HG03460 (cell line): ENCODE data around the gene SYP.
A peak's percentile ranks its signal among the peaks of the same experiment; 100 is the strongest.

ENCODE experiments used
- ATAC-seq: cut with Tn5 transposase; IDR thresholded peaks from one replicate; pipeline ENCODE4 v1.9.1; 2021; ENCODE audit not compliant: unreplicated experiment

Gene SYP

DNA sequence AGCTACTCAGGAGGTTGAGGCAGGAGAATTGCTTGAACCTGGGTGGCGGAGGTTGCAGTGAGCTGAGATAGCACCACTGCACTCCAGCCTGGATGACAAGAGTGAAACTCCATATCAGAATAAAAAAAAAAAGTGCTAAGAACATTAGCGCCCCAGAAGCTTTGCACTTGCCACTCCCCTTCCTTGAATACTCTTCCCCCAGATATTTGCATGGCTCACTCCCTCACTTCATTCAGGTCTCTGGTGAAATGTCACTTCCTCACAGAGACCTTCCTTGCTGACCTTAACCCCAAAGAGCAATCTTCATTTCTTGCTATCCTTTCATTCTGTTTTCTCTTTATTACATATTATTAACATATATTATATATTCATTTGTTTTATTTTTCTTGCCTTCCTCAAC is 21.9 kb upstream of the SYP start:
- ATAC-seq: no peak

DNA sequence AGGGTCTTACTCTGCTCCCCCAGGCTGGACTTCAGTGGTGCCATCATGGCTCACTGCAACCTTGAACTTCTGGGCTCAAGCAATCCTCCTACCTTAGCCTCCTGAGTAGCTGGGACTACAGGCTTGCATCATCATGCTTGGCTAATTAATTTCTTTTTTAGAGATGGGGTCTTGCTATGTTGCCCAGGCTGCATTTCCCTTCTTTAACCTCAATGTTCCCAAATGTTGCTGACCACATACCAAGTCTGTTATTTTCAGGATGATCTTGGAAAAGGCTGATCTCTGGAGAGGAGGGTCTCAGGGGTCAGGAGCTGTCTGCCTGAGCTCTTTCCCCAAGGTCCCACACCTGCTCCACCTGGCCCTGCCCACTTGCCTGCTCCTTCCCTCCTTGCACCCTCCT is 20.1 kb upstream of the SYP start:
- ATAC-seq: no peak

DNA sequence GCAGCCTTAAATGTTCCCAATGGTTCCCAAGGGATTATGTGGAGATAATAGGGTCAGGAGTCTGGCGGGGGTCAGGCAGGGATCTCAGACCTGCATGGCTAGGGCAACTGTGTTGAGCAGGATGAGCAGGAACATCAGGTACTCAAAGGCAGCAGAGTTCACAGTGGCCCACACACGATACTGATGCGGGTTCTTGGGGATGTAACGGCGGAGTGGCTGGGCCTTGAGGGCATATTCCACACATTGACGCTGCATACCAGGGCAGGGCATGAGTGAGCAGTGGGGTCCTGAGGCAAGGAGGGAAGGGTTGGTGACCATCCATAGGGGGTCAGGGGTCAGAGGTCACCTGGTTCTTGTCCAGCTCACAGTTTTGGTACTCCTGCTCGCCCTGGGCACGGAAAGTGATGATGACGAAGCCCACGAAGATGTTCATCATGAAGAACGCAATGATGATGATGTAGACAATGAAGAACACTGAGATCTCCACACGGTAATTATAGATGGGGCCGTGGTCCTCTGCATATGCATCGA is 15.1 kb upstream of the SYP start:
- ATAC-seq: no peak

DNA sequence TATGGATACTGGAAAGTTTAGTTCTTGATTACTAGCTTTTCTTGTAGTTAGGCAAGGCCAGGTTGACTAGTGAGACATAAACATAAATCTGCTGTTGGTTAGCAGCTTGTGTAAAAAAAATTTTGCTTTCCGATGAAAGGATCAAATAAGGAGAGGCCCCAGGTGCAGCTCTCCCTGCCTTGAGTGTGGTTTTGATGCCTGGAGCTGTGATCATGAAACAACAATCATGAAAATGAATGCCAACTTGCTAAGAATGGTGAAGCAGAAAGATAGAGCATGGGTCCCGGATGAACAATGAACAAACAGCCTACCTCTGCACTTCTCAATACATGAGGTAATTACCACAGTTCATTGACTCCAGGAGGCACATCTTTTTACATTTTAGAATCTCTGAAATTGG is 14.4 kb upstream of the SYP start:
- ATAC-seq: no peak

DNA sequence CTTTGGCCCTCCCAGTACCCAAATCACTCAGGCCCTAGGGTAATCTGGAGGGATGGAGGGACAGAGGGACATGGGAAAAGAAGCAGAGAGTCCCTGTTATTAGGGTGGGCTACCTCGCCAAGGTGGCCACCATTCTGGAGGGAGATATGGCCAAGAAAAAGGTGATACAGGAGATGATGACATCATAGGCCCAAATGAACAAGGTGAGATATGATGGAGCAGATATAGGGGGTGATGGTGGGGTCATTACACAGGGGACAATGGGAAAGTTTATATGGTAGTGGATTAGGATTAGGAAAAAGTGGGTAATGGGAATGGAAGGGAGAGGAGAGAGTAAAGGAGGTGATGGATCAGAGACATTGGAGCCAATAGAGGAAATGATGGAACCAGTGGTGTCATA is 12.9 kb upstream of the SYP start:
- no peak for ATAC-seq

DNA sequence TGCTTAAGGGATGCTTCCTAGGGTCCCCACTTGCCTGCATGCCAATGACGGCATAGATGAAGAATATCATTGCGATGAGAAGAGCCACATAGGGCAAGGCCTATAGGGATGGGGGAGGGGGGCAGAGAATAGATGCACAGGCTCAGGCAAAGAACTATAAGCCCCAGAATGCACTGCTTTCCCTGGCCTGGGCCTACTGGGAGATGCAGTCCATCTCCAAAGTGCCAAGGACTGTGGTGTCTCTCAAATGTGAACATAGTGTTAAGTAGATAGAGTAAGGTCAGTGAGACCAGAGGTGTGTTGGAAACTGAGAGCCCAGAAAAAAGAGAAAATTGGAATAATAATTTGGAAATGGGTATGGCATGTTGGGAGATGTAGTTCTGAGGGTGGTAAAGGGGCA is 12.2 kb upstream of the SYP start:
- no peak for ATAC-seq

DNA sequence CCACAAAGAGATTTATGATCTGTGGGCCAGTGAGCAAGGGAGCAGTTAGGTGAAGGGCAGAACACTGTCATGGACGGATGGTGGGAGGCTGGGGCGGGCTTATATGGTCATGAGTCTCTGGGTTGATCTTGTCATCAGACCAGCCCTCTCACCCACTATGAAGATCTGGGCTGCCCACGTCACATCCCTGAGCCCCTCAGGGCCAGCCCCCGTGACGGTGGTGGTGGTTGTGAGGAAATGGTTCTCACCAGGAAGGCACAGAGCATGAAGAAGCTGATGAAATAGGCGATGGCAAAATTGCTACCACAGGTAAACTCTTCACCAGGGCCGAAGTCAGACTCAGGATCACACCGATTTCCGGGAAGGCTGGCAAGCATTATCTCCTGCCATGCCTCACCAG is 11.1 kb upstream of the SYP start:
- ATAC-seq: no peak

DNA sequence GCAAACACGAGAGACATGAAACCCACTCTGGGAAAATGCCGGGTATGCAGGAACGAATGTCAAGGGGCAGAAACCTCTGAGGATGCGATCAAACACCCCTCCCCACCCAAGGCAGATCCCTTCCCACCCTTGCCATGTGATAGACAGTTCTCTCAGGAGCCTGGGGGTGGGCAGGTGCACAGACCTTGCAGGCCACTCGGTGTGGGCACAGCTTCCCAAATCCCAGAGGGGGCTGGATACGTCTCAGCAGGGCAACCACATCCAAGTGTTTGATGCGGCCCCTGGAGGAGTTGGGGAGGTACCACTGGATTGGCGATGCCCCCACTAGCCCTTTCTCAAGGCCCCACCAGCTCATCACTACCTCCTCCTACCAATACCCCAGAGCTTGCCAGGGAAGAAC is 10.4 kb upstream of the SYP start:
- no peak for ATAC-seq

DNA sequence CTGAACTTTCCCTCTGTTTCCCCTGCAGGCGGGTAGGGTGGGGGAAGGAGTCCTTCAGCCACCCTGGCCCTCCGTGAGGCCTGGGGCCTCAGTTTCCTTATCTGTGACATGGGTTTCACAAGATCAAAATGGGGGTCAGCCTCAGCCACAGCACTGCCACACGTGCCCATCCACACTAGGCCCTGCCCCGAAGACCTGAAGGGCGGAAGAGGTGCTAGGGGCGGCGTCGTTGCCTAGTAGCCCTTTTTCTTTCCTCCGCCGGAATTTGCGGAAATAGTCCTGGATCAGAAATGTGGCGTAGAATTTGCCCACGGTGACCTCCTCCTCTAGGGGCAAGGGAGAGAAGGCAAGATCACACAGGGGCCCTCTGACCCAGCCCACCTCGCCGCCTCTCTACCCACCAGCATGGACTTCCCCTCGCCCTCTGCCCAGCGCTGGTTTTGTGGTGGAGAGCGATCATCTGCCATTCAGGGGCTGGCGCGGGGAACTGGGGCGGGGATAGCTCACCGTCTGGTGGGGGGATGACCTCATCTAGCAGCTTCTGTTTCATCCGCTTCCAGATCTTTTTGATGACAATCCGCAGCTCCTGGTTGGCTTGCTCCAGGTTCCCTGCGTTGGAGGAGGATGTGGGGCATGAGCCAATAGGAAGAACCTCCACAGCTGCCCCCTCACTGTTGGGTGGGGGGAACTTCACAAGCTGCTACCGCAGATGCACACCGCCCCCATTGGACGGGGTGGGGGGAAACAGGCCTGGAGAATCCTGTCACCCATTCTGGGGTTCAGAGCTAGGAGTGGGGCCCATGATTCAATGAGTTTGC is 9.7 kb upstream of the SYP start:
- no peak for ATAC-seq

DNA sequence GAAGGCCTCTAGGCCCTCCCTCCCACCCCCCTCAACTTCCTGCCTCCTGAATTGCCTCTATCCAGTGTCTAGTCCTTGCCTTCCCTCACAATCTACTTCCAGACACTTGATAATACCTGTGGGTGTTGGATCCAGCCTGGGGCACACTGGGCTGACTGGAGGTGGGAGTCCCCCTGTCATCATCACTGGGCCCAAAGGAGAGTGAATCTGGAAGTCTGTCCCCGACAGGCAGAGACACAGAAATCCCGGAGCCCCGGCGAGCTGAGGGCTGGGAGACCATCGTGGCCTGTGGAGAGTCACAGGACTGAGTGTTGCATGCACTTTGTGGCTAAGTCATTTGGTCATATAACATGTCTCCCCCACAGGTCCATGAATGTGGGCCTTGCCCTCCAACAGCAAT is 8.4 kb upstream of the SYP start:
- ATAC-seq: no peak

DNA sequence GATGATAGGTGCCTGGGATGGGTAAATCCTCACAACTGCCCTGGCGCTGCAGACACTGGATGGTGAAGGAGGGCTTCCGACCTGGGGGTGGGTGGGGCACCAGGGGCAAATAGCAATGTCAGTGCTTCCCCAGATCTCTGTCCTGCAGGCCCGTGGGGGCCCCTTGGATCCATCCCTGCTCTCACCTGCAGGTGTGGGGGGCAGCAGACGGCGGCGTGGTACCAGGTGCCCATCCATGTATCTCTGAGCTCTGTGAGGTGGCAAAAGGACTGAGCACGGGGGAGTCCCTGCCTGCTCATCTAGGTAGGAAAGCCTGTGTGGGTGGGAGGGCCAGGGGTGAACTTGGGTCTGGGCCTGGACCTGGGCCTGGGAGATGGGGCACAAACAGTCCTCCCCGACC is 6.5 kb upstream of the SYP start:
- no peak for ATAC-seq

DNA sequence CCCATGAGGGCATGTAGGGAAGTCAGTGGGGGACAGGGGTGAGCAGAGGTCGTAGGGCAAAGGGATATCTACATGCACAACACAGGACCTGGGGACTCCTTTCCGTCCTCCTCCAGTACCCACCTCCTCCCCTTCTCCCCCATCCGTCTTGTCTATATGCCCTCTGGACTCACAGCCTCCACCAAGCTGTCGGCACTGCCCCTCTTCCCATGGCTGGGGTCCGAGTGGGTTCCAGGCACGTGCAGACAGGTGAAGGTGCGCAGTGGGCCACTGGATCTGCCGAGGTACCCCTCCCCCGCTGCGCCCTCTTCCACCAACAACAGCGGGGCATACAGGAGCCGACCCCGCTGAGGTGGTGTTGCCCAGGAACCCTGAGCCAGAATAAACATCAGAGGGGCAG is 5.5 kb upstream of the SYP start:
- no peak for ATAC-seq

DNA sequence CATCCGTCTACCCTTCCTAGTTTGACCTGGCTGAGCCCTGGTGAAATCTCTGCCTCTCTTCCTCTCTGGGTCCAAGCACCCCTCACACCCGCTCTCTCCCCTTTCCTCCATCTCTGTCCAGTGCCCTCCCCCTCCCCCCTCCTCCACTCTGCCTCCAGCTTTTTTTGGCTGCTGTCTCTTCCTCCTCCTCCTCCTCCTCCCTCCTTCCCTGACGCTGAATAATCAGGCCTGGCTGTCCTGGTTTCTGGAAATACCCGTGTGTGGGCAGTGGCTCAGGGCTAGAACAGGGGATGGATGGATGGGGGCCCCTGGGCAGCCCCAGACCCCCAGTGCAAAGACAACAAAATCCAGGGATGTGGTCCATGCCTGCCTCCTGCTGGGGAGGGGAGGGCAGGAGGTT is 4.7 kb upstream of the SYP start:
- no peak for ATAC-seq

DNA sequence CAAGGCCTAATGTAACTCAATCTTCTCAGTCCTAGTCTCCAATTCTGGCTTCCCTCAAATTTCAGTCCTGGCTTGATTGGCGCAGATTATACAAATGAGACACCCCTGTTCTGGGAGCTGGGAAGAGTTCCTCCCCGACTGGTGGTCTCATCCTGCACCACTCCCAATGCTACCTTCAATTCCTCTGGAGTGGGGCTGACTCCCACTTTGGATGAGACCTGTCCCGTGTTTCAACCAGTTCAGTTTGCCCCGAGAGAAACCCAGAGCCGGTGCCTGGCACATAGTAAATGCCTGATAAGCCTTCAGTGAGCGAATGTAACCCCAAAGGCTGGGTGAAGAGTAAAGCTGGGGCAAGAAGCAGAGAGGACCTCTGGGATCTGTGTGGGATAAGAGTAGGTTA is 4.0 kb upstream of the SYP start:
- no peak for ATAC-seq

DNA sequence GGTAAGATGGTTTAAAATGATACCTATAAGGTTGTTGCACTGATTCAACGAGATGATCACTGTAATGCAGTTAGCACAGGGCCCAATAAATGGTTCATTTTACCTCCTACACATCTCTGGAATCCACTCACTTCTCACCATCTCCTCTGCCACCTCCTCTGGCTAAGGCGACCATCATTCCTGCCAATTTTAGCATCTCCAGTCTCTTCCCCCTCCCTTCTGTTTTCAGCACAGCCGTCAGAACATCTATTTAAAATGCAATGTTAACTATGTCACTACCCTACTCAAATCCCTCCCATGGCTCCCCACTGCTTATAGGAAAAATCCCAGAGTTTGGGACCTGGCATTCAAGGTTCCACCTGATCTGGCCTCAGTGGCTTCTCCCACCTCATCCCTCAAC is 3.5 kb upstream of the SYP start:
- ATAC-seq: no peak

DNA sequence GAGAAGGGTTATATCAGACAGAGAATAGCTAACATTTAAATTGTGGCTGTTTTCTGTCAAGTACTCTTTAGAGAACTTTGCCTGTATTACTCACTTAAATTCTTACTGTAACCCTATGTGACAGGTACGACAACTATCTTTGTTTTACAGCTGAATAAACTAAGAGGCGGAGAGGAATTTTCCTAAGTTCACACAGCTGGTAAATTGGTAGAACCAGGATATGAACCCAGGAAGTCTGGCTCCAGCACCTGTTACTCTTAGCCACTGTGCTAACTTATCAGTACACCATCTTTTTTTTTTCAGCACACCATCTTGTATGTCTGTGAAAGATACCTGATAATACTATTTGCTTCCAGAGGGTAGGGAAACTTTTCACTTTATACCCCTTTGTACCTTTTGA is 2.0 kb upstream of the SYP start:
- ATAC-seq: no peak

DNA sequence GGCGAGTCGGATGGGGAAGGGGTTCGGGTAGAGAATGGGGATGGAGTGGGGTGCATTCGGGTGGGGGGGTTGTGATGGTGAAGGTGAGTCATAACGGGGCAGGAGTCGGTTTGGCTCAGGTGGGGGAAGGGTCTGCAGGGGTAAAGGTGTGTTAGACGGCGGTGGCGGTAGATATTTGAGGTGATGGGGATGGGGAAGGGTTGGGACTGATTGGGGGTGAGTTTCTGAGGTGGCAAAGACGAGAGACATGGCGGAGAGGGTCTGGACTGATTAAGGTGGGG is 738 bp downstream of the SYP start:
- no peak for ATAC-seq

DNA sequence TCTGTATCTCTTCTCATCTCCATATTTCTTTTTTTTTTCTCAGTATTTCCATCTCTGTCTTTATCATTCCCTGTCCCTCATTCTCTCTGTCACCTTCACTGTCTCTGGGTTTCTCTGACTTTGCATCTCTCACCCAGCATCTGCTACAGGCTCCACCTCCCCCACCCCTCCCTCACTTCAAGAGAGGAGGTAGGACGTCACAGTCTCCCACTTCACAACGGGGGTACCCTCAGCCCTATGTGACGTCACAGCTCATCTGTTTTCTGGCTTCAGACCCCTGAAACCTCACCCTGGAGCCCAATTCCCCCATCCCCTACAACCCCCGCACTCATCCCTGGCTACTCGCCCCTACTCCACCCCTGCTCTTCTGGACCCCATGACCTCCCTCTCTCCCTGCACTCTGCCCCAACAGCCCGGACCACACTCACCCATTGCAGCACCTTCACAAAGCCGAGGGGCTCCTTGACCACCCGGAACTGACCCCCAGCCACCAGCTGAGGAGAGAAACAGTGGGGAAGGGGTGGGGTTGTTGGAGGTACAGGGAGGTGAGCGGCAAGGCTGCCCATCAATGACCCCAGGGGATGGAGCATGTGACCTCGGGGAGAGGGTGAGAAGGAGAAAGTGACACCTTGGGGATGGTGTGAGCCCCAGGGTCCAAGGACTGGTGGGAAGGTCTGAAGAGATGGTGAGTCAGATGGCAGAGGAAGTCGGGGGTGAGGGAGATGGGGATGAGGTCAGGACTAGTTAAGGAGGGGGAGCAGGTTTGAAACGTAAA is 1.3 kb downstream of the SYP start:
- ATAC-seq: no peak

DNA sequence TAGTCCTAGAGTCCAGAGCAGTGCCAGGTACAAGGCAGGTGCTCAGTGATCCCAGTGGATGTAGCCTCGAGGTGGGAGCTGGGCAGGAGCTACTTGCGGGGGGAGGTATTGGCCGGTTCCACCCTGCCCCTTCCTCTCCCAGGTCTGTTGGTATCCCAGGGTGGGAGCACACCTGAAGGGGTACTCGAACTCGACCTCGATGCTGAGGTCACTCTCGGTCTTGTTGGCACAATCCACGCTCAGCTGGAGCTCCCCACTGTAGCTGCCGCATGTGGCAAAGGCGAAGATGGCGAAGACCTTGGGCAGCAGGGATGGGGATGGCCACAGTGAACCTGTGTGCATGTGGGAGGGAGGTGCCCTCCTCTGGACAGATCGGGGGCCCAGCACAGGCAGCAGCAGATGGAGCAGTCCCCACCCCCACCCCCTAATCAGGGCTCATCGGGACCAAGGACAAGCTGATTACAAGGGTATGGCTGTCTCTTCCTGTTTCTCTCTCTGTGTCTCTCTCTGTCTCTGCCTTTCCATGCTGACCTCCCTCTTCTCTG is 2.4 kb downstream of the SYP start:
- ATAC-seq: no peak

DNA sequence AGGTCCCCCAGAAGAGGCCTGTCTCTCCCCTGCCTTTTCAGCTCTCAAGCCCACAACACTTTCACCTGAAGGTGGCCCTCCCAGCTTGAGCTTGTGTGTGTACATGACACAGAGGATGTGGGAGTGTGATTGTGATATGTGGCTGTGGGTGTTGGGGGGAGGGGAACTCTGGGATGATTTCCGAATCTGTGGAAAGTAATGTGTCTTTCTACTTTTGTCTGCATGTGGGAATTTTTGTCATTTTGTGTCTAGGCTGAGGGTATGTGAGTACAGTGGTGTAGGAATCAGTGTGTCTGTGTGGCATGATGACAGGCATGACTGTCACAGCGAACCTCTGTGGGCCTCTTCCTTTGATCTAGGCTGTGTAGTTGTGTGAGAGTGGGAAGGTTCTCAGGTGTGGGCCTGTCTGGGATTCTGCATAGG is 6.4 kb downstream of the SYP start:
- ATAC-seq: no peak

DNA sequence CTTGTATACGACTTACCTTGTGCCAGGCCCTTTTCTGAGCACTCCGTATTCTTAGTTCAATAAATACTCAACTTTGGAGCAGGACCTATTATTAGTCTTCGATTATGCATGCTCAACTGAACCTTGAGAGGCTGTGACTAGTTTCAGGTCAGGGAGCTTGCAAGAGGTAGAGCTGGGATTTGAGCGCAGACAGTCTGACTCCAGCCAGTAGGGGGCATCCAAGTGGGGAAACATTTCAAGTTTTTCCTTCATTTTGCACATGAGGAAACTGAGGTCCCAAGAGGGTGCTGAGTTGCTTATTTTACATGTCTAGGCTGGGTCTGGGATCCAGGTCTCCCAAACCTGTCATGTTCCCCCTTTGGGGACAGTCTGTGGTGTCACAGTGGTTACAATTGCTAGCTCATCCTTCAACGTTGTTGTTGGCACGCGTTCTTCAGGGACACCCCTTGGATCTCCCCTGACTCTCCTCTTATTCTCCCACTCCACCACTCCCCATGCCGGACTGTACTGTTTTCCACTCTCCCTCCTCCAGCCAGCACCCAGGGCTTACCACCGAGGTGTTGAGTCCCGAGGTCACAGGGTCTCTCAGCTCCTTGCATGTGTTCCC is 7.2 kb downstream of the SYP start:
- ATAC-seq: no peak

DNA sequence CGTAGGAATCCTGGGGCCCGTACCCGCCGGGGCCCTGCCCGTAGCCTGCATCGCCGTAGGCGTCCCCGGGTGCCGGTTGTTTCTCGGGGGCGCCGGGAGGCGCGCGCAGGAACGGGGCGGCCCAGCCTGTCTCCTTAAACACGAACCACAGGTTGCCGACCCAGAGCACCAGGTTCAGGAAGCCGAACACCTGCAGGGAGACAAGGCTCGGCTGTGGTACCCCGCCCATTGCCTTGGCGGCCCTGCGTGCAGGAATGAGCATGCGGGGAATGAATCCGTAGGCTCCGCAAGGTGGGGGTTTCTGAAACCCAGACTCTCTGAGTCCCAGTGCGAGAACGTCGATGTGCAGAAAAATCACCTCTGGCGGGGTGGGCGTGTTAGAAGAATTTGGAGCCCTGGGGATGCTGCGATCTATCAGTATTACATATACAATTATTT is 8.4 kb downstream of the SYP start:
- peak; percentile 11 for ATAC-seq
